GM12873 (cell line): ENCODE results near the gene CHST10.

Experiments used
- CTCF ChIP-seq: IDR thresholded peaks from 2 replicates; pipeline ENCODE4 v1.5.1; 2012; ENCODE audit warnings: low read depth, mild to moderate bottlenecking, moderate library complexity, low read length, control low read depth; ENCODE audit not compliant: insufficient read depth; ENCODE audit errors: missing control alignments

The CHST10 gene

DNA sequence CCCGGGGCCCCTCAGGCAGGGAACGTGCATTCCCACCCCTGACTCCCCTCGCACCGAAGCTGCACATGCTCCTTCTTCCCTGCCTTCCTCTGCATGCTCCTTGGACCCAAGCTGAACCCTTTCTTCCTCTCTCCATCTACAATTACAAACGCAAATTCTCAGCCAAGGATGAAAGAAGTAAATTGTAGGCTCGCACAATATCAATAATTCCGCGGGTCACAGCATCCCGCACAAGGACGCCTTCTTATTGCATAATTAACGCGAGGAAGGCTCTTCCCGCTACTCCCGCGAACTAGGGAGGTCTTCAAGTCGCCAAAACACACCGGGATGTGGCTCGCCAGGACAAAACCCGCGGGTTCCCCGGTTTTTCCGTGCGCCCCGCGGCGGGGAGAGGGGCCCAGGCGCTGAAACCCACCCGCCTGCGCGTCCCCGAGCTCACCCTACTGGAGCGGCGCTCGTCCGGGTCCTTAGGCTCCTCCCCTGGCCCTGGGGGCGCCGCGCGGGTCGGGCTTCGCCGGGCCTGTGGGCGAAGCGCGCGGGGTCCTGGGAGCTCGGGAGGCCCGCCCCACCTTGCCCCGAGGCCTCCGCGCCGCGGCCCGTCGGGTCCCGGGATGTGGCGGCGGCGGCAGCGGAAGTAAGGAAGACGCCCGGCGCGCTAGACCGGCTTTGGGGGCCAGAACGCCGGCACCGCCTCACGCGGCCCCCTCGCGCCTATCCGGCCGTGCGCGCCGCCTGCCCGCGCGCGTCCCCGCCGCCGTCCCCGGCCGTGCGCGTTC lies at the start of gene CHST10:
Gene CHST10 (minus strand): TSS at position 734 of the 776 bp plus-strand sequence. CDS start 10,993 bp downstream, outside the sequence.
- TF ChIP-seq CTCF: no peak

GRCh38 chr2:100460904-100461530 lies 43.5 kb upstream of the CHST10 start:
- no peak for TF ChIP-seq CTCF

- no peak for TF ChIP-seq CTCF
Observed at GRCh38 chr2:100453853-100454252, 36.4 kb upstream of the CHST10 start.

DNA sequence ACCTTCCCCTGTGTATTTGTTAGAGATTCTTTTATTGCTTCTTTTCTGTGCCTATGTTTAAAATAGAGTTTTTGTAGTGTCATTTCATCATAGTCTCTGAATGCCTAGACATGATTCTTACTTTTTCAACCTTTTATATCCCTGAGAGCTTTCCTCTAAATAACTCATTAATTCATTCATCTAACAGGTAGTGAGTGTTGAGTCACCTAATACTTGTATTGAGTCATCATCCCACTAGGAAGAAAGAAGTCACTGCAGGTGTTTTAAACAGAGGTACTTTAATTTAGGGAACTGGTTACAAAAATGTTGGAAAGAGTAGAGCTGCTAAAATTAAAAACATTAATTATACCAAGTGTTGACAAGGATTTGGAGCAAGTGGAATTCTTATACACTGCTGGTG lies 34.3 kb upstream of the CHST10 start:
- no peak for TF ChIP-seq CTCF

DNA sequence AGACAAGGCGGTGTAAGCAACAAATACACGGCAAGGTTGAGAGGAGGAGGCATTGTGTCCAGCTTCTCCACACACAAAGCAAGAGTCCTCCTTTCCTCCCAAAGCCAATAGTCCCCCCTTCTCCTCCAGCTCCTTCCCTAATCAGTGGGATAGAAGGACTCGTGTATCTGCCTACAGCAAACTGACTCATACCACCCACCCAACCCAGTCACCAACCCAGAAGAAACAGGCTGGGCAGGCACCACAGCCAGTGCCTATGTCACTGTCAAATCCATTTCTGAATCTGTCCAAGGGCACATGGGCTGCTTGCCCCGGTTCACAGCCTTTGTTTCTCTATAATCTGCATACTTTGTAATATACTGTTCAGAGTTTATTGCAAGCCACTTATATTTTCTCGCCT lies 33.6 kb upstream of the CHST10 start:
- no peak for TF ChIP-seq CTCF

GRCh38 chr2:100446696-100447095 lies 29.2 kb upstream of the CHST10 start:
- TF ChIP-seq CTCF: no peak

DNA sequence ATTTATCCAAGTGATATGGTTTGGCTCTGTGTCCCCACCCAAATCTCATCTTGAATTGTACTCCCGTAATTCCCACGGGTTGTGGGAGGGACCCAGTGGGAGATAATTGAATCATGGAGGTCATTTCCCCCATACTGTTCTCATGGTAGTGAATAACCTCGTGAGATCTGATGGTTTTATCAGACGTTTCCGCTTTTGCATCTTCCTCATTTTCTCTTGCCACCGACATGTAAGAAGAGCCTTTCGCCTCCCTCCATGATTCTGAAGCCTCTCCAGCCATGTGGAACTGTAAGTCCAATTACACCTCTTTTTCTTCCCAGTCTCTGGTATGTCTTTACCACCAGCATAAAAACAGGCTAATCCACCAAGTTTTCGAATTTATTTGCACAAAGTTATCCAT lies 20.3 kb upstream of the CHST10 start:
- no peak for TF ChIP-seq CTCF
